ENCODE data around the gene BAD.
"Not testable (repeated sequence)": the region's sequence is repeated elsewhere in the genome, so short reads cannot be mapped to it uniquely, and the experiment has no call there.

BAD gene

DNA sequence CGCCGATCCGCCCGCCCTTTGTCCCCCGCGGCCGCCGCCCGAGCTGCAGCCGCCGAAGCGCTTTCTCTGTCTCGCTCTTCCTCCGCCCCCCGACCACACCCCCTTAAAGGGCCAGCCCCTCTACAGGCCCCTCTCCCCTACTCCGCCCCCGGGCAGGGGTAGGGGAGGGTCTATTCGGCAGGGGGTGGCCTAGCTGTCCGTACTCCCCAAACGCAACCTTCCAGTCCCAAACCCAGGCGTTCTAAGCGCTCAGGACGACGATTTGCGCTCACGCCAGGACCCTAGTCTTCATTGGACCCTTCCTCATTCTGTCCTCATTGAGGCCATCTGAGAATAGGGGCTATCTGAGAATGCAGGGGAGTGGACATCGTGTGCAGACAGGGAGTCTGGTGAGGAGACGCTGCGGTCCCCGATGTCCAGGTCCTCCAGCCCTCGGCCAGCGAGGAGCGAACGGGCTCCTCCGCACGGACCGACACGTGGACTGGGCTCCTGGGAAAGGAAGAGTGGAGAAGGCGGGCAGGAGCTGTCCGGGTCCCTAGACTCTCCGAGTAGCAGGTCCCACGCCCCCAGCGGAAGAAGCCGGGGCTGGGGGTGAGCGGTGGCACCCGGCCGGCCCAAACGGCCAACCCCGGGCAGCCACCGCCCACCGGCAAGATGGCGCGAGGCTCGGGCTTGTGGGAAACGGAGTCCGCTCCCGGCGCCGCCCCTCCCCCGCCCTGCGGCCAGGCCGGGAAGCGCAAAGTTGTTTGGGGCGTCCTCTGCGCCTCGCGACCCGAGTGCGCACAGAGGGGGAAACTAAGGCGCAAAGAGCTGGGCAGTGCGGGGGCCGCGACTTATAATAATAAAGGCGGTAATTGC is 37.4 kb downstream of the BAD start, which contains the start of gene PPP1R14B:
Gene PPP1R14B, minus strand, starts transcription at position 73 of the 858 bp plus-strand sequence. CDS start 270 bp downstream, outside the sequence.
- Histone ChIP-seq H3K27me3 (no peaks in the 10 kb centered on the region), H3K4me3 (peak within 1 kb of the TSS; percentile 62 to 79), H3K36me3 (peaks cover 0 to 15% (median 0%) of the 10 kb centered on the region in 3 donors), H3K27ac (peak within 1 kb of the TSS; percentile 87 to 89), H3K4me1 (peaks cover 0 to 61% (median 47%) of the 10 kb centered on the region in 4 donors), H3K9me3 (no peaks in the 10 kb centered on the region)
- DNase-seq: peak; percentile 89 to 95
- TF ChIP-seq, protein P1, sequence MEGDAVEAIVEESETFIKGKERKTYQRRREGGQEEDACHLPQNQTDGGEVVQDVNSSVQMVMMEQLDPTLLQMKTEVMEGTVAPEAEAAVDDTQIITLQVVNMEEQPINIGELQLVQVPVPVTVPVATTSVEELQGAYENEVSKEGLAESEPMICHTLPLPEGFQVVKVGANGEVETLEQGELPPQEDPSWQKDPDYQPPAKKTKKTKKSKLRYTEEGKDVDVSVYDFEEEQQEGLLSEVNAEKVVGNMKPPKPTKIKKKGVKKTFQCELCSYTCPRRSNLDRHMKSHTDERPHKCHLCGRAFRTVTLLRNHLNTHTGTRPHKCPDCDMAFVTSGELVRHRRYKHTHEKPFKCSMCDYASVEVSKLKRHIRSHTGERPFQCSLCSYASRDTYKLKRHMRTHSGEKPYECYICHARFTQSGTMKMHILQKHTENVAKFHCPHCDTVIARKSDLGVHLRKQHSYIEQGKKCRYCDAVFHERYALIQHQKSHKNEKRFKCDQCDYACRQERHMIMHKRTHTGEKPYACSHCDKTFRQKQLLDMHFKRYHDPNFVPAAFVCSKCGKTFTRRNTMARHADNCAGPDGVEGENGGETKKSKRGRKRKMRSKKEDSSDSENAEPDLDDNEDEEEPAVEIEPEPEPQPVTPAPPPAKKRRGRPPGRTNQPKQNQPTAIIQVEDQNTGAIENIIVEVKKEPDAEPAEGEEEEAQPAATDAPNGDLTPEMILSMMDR (IDR thresholded peaks at IDR 0.05): peak in 1 of 2 experiments; percentile 4
- intact Hi-C loops (cut with DNase I; ENCODE audit: low total_unique reads): no loop called here

DNA sequence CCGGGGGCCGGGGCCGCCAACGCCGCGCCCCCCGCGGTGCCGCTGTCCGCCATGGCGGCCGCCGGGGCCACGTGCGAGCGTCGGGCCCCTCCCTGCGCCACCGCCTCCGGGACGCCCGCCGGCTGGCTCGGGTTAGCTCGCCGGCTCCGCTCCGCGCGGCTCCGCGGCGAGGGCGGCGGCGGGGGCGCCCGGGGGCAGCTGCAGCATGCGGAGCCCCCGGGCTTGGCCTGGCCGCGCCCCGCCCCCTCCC is 37.9 kb downstream of the BAD start:
- DNase-seq; intact Hi-C loops (cut with DNase I; ENCODE audit: low total_unique reads); H3K9me3 ChIP-seq; H3K27me3 ChIP-seq: not testable (repeated sequence)
- peaks cover 0 to 60% (median 44%) of the 10 kb centered on the region in 4 donors for H3K4me1 ChIP-seq
- H3K36me3 ChIP-seq: peaks cover 0 to 15% (median 0%) of the 10 kb centered on the region in 3 donors
- H3K27ac ChIP-seq: peak overlapping the region; percentile 87 to 89
- H3K4me3 ChIP-seq: peak overlapping the region; percentile 62 to 79

DNA sequence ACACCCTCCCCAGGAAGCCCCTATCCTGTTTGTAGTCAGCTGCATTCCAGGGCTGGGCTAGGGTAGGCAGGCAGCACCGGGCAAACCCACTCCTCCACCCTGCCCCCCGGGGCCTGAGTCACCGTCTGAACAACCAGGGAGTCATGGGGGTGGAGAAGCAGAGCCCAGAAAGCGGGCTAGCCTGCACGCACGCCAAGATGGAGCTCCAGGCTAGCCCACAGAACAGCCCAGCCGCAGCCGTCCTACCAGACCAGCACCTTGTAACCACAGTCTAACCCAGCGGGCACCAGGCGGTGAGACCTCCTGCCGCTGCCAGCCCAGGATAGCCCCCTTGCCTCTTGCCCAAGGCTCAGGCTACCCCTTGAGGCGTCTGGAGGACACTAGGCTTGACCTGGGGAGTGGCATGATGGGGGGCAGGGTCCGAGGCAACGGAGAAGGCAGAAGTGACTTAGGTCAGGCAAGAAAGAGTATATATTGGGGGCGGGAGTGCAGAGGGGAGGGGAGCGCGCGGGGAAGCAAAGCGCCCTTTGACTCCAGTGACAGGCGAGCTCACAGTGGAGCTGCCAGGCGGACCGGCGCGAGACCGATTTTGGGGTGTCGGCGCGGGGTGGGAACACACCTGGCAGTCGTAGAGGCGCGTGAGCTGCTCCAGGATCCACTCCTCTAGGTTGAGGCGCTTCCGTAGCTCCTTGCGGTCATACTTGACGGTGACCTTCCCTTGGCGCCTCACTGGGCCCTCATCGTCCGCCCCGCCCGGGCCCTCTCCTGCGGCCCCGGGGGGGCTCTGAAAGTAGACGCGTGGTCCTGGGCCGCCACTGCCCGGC is 38.5 kb downstream of the BAD start:
- intact Hi-C loops (cut with DNase I; ENCODE audit: low total_unique reads): no loop called here
- Histone ChIP-seq H3K9me3 (no peaks in the 10 kb centered on the region), H3K4me1 (peaks cover 0 to 57% (median 44%) of the 10 kb centered on the region in 4 donors), H3K36me3 (peaks cover 0 to 15% (median 0%) of the 10 kb centered on the region in 3 donors), H3K27me3 (no peaks in the 10 kb centered on the region), H3K27ac (peak overlapping the region; percentile 87 to 89), H3K4me3 (peak overlapping the region; percentile 62 to 79)
- TF ChIP-seq, protein P1 (IDR thresholded peaks at IDR 0.05): no peak
- DNase-seq: peak; percentile 81 to 93

DNA sequence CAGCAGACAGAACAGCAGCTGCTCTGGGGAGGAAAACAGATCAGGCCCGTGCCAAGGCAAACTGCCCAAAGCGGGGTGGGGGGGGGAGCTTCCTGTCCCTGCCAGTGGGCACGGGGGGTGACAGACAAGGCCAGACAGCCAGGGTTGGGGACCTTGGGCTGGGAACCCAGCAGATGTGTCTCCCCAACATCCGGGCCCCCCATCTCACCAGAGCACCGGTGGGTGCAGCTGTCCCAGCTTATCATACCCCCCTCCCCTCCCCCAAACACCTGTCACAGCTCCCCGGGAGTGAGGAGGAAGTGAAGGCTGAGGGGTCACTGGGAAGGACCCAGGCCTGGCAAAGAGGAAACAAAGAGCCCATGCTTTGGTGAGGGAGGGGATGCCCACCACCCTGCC is 39.1 kb downstream of the BAD start:
- Histone ChIP-seq H3K27ac (peak overlapping the region; percentile 87 to 89), H3K27me3 (no peaks in the 10 kb centered on the region), H3K9me3 (no peaks in the 10 kb centered on the region), H3K4me1 (peaks cover 0 to 53% (median 39%) of the 10 kb centered on the region in 4 donors), H3K4me3 (peak overlapping the region; percentile 62 to 79), H3K36me3 (peaks cover 0 to 15% (median 0%) of the 10 kb centered on the region in 3 donors)
- DNase-seq: peak in 1 of 2 donors; percentile 90
- TF ChIP-seq, protein P1 (IDR thresholded peaks at IDR 0.05): no peak
- intact Hi-C loops (cut with DNase I; ENCODE audit: low total_unique reads): no loop called here

DNA sequence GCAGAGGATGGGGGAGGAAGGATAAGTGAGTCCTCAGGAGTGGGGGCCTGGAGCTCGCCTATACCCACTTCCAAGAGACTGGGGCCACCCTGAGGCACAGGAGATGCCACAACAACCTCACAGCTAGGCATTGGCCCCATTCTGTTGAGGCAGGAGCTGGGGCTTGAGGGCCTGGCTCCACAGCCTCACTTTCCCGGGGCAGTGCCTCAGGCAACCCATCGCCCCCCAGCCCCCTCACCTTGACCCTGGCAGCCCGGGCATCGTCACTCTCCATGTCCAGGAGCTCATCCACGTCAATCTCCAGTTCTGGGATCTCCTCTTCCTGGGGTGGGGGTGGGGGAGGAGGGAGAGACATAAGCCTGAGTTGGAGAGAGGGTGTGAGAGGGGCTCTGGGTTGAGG is 39.5 kb downstream of the BAD start:
- Histone ChIP-seq H3K4me1 (peaks cover 0 to 56% (median 43%) of the 10 kb centered on the region in 4 donors), H3K9me3 (no peaks in the 10 kb centered on the region), H3K4me3 (peak overlapping the region; percentile 62 to 79), H3K36me3 (peaks cover 0 to 15% (median 0%) of the 10 kb centered on the region in 3 donors), H3K27me3 (no peaks in the 10 kb centered on the region), H3K27ac (peak overlapping the region; percentile 87 to 89)
- intact Hi-C loops (cut with DNase I; ENCODE audit: low total_unique reads): no loop called here
- no peak for DNase-seq
- TF ChIP-seq, protein P1 (IDR thresholded peaks at IDR 0.05): no peak

Measured in tibial artery (tissue), 4 donors.